HG03432 (cell line): ENCODE results near the gene BANK1.
"Not testable (repeated sequence)": the region's sequence is repeated elsewhere in the genome, so short reads cannot be mapped to it uniquely, and the experiment has no call there.

ENCODE experiments used
- ATAC-seq: cut with Tn5 transposase; IDR thresholded peaks from one replicate; pipeline ENCODE4 v1.9.1; 2021; ENCODE audit warnings: mild to moderate bottlenecking, moderate library complexity; ENCODE audit not compliant: unreplicated experiment

The BANK1 gene

DNA sequence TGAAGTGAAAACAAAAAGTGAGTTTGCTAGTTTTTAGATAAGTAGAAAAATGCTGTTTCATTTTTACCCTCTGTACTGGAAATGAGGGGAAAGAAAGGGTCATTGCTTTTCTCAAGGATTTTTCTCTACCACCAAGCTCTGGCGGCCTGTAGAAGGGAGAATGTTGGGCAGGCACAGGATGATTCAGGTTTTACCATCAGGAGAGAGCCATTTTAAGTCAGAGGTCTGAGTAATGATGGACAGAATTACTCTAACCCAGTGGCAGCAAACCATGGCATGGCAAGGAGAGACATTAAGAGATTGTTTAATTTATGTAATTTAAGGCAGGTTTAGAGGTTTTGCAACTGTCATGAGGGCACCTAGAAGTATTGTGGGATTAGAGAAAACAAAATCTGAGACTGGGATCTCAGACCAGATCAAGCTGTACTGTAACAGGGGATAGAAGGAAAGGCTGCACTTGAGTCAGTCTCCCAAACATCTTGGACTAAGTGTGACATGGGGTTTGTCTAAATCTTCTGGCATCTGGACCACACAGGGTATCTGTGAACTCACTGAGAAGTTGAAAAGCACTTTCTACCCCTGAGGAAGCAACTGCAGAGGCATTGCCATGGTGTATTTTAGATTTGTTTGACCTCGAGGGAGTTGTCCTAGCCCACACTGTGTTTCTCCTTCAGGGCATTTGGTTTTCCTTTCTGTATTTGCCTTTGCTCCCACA lies 81.6 kb downstream of the BANK1 start:
- no peak for ATAC-seq

DNA sequence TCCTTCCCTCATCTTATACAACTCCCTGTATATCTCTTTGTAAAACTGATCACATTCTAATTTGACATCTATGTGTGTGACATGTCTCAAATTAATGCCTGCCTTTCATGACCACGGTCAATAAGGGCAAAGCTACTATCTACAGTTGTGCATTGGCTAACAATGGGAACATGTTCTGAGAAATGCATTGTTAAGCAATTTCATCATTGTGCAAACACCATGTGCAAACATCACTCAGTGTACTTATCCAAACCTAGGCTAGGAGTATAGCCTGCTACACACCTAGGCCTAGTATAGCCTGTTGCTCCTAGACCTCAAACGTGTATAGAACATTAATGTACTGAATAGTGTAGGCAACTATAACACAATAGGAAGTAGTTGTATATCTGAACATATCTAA lies 95.0 kb downstream of the BANK1 start:
- no peak for ATAC-seq

DNA sequence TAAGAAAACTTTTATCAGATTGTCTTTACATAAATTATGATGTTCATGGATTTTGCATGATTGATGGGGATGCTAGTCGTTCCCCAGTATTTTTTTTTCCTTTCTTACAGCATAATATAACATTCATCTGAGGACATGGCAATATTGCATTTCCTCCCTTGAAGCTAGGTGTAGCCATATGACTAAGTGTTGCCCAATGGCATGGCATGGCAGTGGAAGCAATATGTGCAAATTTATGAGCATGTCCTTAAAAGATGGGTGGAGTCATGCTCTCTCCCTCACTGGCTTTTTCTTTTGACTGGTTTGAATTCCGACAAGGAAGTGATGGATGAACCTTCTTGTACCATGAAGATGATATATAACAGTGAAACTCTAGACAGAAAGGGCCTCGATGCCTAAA lies 96.3 kb downstream of the BANK1 start:
- ATAC-seq: no peak

DNA sequence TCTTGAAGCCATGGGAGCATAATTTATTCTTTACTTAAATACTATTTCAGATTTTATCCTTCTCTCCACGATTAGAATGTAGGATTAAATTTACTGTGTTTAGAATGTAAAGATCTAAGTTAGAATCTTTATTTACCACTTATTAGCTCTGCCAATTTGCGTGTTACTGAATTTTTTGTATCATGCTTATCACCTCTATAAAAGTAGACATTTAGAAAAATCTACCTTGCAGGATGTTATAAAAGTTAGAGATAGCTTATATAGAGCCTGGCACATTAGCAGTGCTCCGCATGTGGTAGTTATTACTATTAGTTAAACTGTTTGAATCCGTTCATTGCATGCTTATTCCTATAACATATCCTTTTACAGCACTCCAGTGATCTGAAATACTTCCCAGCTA lies 97.9 kb downstream of the BANK1 start:
- no peak for ATAC-seq

- not testable (repeated sequence) for ATAC-seq
Measured at GRCh38 chr4:101905527-101905926, 115.0 kb downstream of the BANK1 start.

- no peak for ATAC-seq
Measured at GRCh38 chr4:101910786-101911373, 120.3 kb downstream of the BANK1 start.

DNA sequence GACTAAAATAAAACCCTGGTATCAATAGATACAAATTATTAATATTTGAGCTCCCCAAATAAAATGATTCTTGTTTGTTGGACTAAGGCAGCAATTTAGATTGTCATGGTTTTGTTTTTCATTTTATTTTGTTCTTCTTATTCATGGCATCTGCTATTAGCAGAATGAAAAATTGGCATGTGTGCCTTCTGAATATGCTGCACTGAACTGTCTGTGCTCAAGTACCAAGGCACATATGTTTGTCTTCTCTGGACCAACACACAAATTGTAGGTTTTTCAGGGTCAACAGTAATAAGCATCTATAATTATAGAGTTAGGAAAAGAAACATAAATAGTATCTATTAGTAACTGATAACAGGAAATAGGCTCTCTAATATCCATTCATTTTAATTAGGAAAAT lies 121.1 kb downstream of the BANK1 start:
- no peak for ATAC-seq

- no peak for ATAC-seq
Measured at GRCh38 chr4:101914761-101915160, 124.2 kb downstream of the BANK1 start.

DNA sequence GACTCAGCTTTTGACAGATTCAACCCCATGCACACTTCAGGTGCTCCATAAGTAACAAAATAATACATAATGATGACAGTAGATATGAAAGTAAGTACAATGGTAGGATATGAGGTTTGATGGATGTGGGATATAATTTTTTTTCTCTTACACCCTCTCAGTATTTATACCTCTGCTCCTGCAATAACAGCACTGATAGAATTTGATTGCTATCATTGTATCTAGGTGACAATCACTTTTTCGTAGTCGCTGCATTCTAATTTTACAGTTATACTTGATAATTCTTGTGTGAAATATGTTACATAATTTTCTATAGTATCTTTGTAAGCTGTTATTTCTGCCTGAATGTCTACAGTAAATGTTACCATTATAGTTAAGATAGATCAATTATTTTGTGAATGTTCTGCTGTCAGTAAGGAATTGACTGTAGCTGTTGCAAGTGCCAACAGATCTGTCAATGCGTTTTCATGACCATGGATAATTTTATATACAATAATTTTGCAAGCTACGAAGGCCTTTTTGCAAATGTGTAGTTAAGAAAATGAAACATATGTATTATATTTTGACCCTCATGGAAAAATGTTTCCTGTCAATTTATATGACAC lies 128.9 kb downstream of the BANK1 start:
- ATAC-seq: no peak

DNA sequence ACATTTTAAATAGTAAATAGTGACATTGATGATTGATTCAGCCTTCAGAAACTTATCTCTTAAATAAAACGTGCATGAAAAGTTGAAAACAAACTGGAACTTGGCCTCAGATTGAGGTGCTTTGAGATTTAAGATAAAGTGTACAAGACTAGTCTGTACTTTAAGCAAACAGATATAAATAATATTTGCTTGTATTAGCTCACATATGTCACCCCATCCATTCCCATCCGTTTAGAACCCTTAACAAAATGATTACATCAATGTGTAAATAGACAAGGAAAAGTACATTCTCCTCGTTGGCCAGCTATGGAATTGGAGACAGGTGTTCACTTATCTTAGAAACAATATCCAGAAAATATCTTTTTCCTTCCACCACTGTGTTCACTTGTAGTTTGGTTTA lies 130.8 kb downstream of the BANK1 start:
- ATAC-seq: no peak

DNA sequence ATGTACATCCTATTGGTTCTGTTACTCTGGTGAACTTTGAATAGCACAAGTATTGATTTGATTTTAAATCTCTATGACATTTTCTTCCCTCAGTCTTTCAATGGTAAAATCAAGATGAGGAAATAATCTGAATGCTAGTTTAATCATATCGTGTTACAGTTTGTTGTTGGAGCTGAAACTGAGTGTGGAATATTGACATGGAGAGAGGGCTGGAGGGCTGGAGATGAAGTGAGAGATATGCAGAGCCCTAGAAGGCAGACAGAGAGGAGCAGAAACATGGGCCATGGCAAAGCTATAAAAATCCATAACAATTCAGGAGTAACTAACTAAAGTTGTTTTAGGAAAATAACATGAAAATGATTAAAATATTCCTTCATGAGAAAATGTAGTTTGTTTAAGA lies 141.1 kb downstream of the BANK1 start:
- ATAC-seq: no peak

DNA sequence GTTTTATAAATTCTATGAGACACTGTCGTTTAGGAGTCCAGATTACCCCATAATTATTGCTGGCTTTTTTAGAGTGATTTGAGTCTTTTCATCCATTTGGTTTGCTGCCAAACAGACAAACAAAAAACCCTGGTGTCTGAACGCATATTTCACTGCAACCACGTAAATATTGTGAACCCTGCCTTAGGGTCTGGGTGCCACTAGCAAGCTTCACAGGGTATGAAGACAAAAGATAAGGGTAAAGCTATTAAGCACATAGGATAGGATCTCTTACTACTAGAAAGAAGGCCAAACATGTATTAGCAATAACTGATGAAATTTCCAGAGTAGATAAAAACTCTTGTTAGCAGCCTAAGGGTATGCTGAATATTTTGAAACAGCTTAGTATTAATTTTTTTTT lies 143.3 kb downstream of the BANK1 start:
- ATAC-seq: no peak

- ATAC-seq: no peak
Measured at GRCh38 chr4:101938836-101939235, 148.3 kb downstream of the BANK1 start.

GRCh38 chr4:101941816-101942358 lies 151.4 kb downstream of the BANK1 start:
- ATAC-seq: no peak

DNA sequence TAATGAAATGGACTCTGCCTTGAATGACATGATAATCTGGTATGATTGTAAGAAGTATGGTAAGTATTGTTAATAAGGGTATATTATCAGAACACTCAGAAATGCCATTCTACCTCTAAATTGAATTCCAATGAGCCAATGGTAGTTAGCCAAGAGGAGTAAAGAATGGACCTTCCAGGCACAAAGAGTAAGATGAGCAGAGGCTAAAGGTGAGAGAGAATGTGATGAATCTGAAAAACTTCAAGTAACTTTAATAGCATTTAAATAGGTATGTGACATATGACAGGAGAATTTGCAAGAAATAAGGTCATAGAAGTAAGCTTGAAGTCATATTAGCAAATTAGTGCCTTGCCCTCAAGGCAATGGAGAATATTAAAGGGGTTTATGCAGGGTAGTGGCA lies 152.4 kb downstream of the BANK1 start:
- no peak for ATAC-seq

GRCh38 chr4:101944649-101945048 lies 154.1 kb downstream of the BANK1 start:
- ATAC-seq: no peak

- ATAC-seq: no peak
Measured at GRCh38 chr4:101948055-101948454, 157.5 kb downstream of the BANK1 start.

DNA sequence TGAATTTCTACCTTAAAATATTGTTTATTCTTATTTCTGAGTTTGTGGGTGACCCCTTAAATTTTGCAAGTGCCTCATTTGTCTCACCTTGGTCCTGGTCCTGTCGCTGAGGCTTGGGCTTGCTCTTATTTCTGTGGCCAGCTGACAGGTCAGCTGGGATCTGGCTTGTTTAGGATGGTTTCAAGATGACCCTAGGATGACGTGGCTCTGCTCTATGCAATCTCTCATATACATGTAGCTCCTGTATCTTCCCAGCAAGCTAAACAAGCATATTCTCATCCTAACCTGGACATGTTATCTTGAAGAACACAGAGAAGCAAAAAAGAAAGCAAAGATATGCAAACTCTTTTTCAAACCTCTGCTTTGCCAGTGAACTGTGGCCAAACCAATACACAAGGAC lies 158.4 kb downstream of the BANK1 start:
- ATAC-seq: no peak

DNA sequence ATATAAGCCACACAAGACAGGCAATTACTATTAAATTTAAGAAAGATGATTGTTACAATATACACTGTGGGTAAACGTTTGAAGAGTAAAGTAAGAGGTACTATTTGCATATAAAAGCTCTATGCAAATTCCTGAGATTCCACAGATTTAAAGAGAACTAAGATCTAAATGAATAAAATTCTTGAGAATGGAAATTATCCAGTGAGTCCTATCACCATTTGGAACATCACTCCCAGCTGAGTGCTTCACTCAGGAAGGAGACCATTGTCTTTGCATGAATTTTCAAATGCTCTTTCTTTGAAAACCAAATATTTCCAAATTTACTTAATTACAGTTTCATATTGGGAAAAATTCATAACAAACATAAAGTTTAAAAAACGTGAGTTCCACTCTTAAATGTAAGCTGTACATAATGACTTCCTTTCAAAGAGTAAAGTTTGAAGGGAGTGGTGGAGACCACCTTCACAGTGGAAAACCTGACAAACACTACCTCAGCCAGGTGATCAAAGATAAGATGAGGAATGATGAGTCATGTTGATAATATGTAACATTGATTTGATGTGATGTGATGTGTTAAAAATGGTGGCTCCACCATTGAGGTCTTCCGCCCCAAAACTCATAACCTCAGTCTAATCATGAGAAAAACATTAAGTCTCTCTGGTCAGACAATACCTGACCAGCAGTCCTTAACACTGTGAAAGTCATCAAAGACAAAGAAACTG lies 159.9 kb downstream of the BANK1 start:
- ATAC-seq: no peak

GRCh38 chr4:101952985-101953384 lies 162.5 kb downstream of the BANK1 start:
- no peak for ATAC-seq

DNA sequence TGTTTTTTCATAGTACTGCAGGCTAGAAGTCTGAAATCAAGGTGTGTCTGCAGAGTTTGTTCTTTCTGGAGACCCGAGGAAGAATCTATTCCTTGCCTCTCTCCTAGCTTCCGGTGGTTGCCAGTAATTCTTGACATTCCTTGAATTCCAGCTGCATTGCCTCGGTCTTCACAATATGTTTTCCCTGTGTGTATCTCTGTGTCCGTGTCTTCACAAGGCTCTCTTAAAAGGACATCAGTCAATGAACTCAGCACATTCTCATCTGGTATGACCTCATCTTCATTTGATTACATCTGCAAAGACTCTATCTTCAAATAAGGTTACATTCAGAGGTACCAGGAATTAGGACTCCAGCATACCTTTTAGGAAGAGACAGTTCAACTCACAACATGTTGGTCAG lies 163.4 kb downstream of the BANK1 start:
- ATAC-seq: no peak

- no peak for ATAC-seq
Measured at GRCh38 chr4:101954351-101954750, 163.8 kb downstream of the BANK1 start.
